GM12875 (cell line): ENCODE measurements around the gene INVS.
"Not testable (repeated sequence)": the region's sequence is repeated elsewhere in the genome, so short reads cannot be mapped to it uniquely, and the experiment has no call there.

ENCODE experiments used
- H3K4me3 ChIP-seq: one replicate; pipeline ENCODE4 v1.5.1; 2011; ENCODE audit warnings: low read depth, low read length, control low read depth
- TF ChIP-seq, protein P1 (sequence below): IDR thresholded peaks from 2 replicates; pipeline ENCODE4 v1.5.1; 2011; ENCODE audit warnings: low read depth, mild to moderate bottlenecking, control low read depth, inconsistent platforms, low read length, moderate library complexity, borderline replicate concordance; ENCODE audit not compliant: insufficient read depth

Gene INVS

DNA sequence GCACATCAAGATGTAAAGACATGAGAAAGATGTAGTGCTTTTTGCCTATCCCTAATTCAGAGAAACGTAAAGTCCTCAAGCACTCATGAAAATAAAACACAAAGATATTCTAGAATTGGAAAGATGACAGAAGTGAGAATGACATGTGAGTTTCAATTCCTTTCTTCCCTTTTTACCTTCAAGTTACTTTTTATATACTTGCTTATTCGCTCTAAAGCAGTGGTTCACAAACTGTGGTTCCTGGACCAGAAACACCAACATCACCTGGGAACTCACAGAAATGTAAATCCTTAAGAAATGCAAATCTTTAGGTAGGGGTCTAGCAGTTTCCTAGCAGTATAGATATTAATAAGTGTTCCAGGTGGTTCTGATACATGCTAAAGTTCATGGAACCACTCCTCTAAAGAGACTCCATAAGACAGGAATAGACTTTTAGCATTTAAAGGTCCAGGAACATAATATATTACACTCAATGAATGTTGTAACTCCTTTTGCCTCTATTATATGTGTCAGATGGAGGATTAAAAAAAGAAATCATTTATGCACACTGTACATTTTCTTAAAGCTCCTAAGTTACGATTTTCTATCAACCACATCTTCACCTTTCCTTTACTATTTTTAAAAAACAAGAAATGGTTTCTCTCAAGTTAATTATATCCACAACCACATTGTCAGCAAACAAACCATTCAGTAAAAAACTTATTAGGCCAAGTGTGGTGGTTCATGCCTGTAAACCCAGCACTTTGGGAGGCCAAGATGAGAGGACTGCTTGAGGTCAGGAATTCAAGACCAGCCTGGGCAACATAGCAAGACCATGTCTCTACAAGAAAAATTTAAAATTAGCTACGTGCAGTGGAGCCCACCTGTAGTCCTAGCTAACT, 40.1 kb upstream of the INVS start:
- TF ChIP-seq, protein P1, sequence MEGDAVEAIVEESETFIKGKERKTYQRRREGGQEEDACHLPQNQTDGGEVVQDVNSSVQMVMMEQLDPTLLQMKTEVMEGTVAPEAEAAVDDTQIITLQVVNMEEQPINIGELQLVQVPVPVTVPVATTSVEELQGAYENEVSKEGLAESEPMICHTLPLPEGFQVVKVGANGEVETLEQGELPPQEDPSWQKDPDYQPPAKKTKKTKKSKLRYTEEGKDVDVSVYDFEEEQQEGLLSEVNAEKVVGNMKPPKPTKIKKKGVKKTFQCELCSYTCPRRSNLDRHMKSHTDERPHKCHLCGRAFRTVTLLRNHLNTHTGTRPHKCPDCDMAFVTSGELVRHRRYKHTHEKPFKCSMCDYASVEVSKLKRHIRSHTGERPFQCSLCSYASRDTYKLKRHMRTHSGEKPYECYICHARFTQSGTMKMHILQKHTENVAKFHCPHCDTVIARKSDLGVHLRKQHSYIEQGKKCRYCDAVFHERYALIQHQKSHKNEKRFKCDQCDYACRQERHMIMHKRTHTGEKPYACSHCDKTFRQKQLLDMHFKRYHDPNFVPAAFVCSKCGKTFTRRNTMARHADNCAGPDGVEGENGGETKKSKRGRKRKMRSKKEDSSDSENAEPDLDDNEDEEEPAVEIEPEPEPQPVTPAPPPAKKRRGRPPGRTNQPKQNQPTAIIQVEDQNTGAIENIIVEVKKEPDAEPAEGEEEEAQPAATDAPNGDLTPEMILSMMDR, result no peak
- H3K4me3 ChIP-seq, result no peak overlapping the region

DNA sequence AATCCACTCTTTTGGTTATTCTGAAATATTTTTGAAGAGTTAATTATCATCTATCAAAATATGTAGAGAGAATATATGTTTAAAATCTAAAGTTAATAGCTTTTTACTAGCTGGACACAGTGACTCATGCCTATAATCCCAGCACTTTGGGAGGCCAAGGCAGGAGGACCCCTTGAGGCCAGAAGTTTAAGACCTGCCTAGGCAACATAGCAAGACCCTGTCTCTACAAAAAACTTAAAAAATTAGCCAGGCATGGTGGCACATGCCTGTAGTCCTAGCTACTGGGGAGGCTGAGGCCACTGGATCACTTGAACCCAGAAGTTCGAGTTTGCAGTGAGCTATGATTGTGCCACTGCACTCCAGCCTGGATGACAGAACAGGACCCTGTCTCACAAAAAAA, 36.4 kb upstream of the INVS start:
- not testable (repeated sequence) for H3K4me3 ChIP-seq

DNA sequence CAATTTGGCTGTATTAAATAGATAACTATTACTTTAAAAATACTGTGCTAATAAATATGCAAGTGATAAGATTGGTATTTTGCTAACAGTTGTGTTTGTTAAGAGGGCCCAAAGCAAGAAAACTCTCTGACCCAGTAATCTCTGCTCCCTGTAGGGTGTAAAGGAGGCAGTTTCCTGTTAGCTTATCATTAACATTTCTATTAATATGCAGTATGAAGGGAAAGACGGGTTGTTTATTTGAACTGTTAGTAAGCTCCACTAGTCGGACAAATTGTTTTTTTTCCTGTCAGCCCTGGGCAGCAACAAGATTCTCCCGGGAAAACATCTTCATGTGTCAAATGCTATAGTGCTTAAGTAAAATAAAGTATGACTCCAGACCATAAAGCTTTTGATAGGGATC, 35.9 kb upstream of the INVS start:
- H3K4me3 ChIP-seq, result no peak overlapping the region
- TF ChIP-seq, protein P1, result no peak

DNA sequence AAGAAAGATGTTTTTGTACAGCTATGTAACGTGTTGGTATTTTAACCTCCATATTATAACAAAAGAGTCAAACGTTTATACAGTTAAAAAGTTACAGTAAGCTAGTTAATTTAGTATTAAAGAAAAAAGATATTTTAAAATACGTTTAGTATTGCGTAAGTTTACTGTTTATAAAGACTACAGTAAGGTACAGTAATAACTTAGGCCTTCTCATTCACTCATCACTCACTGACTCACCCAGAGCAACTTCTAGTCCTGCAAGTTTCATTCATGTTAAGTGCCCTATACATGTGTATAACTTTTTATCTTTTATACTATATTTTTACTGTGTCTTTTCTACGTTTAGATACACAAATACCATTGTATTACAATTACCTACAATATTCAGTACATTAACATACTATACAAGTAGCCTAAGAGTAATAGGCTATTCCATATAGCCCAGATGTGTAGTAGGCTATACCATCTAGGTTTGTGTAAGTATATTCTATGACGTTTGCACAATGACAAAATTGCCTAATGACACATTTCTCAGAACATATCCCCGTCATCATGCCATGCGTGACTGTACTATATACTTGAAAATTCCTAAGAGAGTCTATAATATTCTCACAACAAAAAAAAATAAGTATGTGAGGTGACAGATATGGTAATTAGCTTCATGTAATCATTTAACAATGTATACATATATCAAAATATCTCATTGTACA, 34.0 kb upstream of the INVS start:
- TF ChIP-seq, protein P1, result no peak

DNA sequence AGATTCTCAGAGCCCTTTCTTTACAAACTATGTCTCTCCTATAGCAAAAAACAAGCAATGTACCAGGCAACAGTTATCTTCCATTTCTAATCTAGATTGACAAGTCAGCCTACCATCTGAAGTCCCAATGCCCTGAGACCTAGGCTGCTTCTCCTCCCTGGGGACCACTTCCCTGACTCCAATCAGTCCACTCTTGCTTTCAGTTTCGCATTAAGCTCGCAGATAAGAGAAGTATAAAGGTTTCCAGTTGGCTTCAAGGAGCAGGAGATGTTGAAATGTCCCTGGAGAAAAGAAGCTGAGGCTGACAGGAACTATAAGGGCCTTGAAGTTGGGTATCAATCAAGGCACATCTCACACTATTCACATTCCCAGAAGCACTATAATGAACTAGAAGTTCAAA, 32.5 kb upstream of the INVS start:
- H3K4me3 ChIP-seq, result no peak overlapping the region
- TF ChIP-seq, protein P1, result no peak

More for the DNA sequence above, 34.0 kb upstream of the INVS start:
- H3K4me3 ChIP-seq, result no peak overlapping the region

DNA sequence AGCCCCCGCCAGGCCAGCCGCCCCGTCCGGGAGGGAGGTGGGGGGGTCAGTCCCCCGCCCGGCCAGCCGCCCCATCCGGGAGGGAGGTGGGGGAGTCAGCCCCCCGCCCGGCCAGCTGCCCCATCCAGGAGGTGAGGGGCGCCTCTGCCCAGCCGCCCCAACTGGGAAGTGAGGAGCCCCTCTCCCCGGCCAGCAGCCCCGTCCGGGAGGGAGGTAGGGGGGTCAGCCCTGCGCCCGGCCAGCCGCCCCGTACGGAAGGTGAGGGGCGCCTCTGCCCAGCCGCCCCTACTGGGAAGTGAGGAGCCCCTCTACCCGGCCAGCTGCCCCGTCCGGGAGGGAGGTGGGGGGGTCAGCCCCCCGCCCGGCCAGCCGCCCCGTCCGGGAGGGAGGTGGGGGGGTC, 31.1 kb upstream of the INVS start:
- not testable (repeated sequence) for H3K4me3 ChIP-seq

DNA sequence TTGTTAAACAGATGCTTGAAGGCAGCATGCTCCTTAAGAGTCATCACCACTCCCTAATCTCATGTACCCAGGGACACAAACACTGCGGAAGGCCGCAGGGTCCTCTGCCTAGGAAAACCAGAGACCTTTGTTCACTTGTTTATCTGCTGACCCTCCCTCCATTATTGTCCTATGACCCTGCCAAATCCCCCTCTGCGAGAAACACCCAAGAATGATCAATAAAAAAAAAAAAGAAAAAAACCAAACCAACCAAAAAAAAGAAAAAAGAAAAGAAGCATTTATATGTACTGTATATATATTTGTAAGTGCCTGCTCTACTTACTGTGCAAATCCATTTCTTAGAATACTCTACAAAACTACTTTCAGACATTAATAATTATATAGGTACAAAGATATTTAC, 30.0 kb upstream of the INVS start:
- H3K4me3 ChIP-seq, result not testable (repeated sequence)

DNA sequence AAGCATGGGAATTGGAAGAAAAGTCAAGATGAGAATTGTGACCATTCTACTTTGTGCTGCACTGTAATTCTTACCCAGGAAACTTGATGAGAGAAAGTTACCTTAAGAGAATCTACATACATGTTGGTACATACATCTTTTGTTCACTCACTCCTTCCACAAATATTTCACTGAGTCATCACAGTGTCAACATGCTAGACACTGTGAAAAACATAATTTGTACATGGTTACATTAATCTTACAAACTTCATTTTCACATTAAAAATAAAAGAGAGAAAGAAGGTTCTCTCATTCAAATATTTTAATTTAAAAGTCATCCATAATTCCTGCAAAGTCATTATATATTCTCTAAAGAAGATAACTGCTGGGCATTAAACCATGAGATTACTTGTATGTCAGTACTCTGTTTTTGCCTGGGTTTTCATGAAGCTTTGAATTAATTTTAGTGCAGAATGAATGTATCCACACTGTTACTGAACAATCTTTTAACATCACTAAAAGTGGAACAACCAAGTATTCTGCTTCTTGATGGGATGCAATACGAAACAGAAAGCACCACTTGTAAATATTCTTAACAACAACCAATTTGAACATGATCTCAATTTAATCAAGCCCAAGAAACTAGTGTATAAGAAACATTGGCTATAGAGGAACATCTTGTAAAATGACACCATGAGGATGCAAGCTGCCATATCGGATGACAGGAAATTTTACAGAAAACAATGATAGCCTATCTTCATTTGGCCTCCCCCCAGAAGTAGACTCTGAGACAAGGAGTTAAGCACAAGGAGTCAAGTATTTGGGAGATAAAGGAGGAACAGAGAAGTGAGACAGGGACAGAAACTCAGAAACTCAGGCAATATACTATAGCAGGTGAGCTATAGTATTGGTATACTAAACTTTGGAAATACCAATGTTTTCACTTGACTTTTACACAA, 28.7 kb upstream of the INVS start:
- H3K4me3 ChIP-seq, result no peak overlapping the region

More for the DNA sequence above, 28.7 kb upstream of the INVS start:
- TF ChIP-seq, protein P1, result no peak
